A673 (cell line): Measurements from ENCODE around the gene CFAP221.
"Not testable (repeated sequence)": the region's sequence is repeated elsewhere in the genome, so short reads cannot be mapped to it uniquely, and the experiment has no call there.

Experiments used
- EZH2 ChIP-seq: fragments of 200-600 bp; sonication (generic); IDR thresholded peaks from 2 replicates; pipeline ENCODE4 v1.6.1; 2017; ENCODE audit warnings: borderline replicate concordance, low read depth, mild to moderate bottlenecking, mixed read lengths, antibody characterized with exemption, low read length; ENCODE audit not compliant: poor library complexity, severe bottlenecking
- TF ChIP-seq, protein P1 (sequence below): fragments of 300-800, 200-600 bp; sonication (generic); conservative IDR thresholded peaks from 2 replicates; pipeline ENCODE4 v1.5.1; 2017; ENCODE audit warnings: low read depth, mild to moderate bottlenecking, antibody characterized with exemption, low read length, moderate library complexity, mixed read lengths

DNA sequence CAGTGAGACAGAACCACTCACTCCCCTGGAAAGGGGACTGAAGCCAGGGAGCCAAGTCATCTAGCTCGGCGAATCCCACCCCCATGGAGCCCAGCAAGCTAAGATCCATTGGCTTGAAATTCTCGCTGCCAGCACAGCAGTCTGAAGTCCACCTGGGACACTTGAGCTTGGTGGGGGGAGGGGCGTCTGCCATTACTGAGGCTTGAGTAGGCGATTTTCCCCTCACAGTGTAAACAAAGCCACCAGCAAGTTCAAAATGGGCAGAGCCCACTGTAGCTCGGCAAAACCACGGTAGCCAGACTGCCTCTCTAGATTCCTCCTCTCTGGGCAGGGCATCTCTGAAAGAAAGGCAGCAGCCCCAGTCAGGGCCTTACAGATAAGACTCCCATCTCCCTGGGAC, 74.5 kb downstream of the CFAP221 start:
- TF ChIP-seq, protein P1, sequence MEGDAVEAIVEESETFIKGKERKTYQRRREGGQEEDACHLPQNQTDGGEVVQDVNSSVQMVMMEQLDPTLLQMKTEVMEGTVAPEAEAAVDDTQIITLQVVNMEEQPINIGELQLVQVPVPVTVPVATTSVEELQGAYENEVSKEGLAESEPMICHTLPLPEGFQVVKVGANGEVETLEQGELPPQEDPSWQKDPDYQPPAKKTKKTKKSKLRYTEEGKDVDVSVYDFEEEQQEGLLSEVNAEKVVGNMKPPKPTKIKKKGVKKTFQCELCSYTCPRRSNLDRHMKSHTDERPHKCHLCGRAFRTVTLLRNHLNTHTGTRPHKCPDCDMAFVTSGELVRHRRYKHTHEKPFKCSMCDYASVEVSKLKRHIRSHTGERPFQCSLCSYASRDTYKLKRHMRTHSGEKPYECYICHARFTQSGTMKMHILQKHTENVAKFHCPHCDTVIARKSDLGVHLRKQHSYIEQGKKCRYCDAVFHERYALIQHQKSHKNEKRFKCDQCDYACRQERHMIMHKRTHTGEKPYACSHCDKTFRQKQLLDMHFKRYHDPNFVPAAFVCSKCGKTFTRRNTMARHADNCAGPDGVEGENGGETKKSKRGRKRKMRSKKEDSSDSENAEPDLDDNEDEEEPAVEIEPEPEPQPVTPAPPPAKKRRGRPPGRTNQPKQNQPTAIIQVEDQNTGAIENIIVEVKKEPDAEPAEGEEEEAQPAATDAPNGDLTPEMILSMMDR = not testable (repeated sequence)
- TF ChIP-seq EZH2 = not testable (repeated sequence)
